SK-N-SH (cell line): ENCODE measurements around the gene DDA1. TPM values are rescaled to one million over a fixed set of nuclear protein-coding genes. Genes with fewer than 3 reads are reported as not detected.

Experiments
- EZH2phosphoT487 ChIP-seq: fragments of 200-600 bp; sonication (generic); IDR thresholded peaks from 2 replicates; pipeline ENCODE4 v1.6.1; 2017; ENCODE audit warnings: low read depth, mixed run types, mild to moderate bottlenecking, antibody characterized with exemption, moderate library complexity, borderline replicate concordance
- JUND ChIP-seq: IDR thresholded peaks from 2 replicates; pipeline ENCODE4 v1.4.0; 2012
- MEF2A ChIP-seq: IDR thresholded peaks from 2 replicates; pipeline ENCODE4 v1.4.0; 2012; ENCODE audit warnings: low read depth, borderline replicate concordance
- MXI1 ChIP-seq: IDR thresholded peaks from 2 replicates; pipeline ENCODE4 v1.6.1; 2012; ENCODE audit warnings: mild to moderate bottlenecking, low read depth, low read length, improper control_type of control experiment
- NFIC ChIP-seq: IDR thresholded peaks from 2 replicates; pipeline ENCODE4 v1.4.0; 2012; ENCODE audit warnings: borderline replicate concordance
- POLR2AphosphoS5 ChIP-seq: IDR thresholded peaks from 2 replicates; pipeline ENCODE4 v1.6.1; 2012; ENCODE audit warnings: low read depth, low read length
- RAD21 ChIP-seq: IDR thresholded peaks from 2 replicates; pipeline ENCODE4 v1.6.1; 2012; ENCODE audit warnings: mild to moderate bottlenecking, low read length
- RCOR1 ChIP-seq: fragments of 150-350 bp; IDR thresholded peaks from 2 replicates; pipeline ENCODE4 v1.6.1; 2017; ENCODE audit warnings: antibody characterized with exemption, low read length
- TCF12 ChIP-seq: IDR thresholded peaks from 2 replicates; pipeline ENCODE4 v1.4.0; 2012
- TEAD4 ChIP-seq: IDR thresholded peaks from 2 replicates; pipeline ENCODE4 v1.4.0; 2012; ENCODE audit warnings: mild to moderate bottlenecking, borderline replicate concordance; ENCODE audit not compliant: insufficient read depth
- polyA plus RNA-seq, 3 experiments: library from polyadenylated mRNA; depleted of rRNA; stranded (reverse); fragments of >200 nt; gene quantifications; 2 replicates each; pipeline ENCODE4 v1.2.3, GENCODE V29; 2012
- TF ChIP-seq, protein P1 (sequence below): IDR thresholded peaks from 2 replicates; pipeline ENCODE4 v1.6.1; 2012; ENCODE audit warnings: mild to moderate bottlenecking, low read depth, low read length, moderate library complexity
- TF ChIP-seq, protein P2 (sequence below): fragments of 150-350 bp; IDR thresholded peaks from 2 replicates; pipeline ENCODE4 v1.6.1; 2016; ENCODE audit warnings: mild to moderate bottlenecking, low read depth, low read length
- TF ChIP-seq, protein P3 (sequence below): IDR thresholded peaks from 2 replicates; pipeline ENCODE4; 2012
- TF ChIP-seq, protein P4 (sequence below): IDR thresholded peaks from 2 replicates; pipeline ENCODE4 v1.4.0; 2012; ENCODE audit warnings: low read depth, borderline replicate concordance
- TF ChIP-seq, protein P5 (sequence below): fragments of 200-600 bp; sonication (generic); IDR thresholded peaks from 2 replicates; pipeline ENCODE4 v1.6.1; 2017; ENCODE audit warnings: antibody characterized with exemption, mild to moderate bottlenecking, moderate library complexity

The DDA1 gene
- polyA plus RNA-seq, 1 of the 3 experiments (the other 2 are of a cell fraction), result 135 TPM

DNA sequence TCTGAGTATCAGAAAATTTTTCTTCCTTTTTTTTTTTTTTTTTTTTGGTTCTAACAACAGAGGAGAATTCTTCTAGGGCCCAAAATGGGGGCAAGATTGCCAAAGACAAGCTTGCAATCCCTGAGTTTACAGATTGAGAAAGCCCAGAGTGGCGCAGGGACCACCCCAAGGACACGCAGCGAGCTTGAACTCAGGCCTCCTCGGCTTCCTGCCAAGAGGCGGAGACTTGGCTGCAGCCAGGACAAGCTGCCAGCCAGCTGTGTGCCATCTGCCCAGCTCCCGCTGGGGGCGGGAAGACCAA lies 4.2 kb upstream of the DDA1 start (continued):
- TF ChIP-seq JUND (no peak; the same call in 1 of the 2 replicates), TCF12 (peak; percentile 97), RAD21 (no peak), MXI1 (no peak), TEAD4 (no peak), POLR2AphosphoS5 (no peak), NFIC (peak; percentile 98), RCOR1 (peak; percentile 85; the same call in 1 of the 2 replicates), MEF2A (no peak), EZH2phosphoT487 (no peak)
- TF ChIP-seq, protein P1, sequence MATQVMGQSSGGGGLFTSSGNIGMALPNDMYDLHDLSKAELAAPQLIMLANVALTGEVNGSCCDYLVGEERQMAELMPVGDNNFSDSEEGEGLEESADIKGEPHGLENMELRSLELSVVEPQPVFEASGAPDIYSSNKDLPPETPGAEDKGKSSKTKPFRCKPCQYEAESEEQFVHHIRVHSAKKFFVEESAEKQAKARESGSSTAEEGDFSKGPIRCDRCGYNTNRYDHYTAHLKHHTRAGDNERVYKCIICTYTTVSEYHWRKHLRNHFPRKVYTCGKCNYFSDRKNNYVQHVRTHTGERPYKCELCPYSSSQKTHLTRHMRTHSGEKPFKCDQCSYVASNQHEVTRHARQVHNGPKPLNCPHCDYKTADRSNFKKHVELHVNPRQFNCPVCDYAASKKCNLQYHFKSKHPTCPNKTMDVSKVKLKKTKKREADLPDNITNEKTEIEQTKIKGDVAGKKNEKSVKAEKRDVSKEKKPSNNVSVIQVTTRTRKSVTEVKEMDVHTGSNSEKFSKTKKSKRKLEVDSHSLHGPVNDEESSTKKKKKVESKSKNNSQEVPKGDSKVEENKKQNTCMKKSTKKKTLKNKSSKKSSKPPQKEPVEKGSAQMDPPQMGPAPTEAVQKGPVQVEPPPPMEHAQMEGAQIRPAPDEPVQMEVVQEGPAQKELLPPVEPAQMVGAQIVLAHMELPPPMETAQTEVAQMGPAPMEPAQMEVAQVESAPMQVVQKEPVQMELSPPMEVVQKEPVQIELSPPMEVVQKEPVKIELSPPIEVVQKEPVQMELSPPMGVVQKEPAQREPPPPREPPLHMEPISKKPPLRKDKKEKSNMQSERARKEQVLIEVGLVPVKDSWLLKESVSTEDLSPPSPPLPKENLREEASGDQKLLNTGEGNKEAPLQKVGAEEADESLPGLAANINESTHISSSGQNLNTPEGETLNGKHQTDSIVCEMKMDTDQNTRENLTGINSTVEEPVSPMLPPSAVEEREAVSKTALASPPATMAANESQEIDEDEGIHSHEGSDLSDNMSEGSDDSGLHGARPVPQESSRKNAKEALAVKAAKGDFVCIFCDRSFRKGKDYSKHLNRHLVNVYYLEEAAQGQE, result 0 out of 2 replicates have a peak, but pooled peaks have one; percentile 47
- TF ChIP-seq, protein P2, sequence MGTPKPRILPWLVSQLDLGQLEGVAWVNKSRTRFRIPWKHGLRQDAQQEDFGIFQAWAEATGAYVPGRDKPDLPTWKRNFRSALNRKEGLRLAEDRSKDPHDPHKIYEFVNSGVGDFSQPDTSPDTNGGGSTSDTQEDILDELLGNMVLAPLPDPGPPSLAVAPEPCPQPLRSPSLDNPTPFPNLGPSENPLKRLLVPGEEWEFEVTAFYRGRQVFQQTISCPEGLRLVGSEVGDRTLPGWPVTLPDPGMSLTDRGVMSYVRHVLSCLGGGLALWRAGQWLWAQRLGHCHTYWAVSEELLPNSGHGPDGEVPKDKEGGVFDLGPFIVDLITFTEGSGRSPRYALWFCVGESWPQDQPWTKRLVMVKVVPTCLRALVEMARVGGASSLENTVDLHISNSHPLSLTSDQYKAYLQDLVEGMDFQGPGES, result peak; percentile 2; the same call in 1 of the 2 replicates
- TF ChIP-seq, protein P3, sequence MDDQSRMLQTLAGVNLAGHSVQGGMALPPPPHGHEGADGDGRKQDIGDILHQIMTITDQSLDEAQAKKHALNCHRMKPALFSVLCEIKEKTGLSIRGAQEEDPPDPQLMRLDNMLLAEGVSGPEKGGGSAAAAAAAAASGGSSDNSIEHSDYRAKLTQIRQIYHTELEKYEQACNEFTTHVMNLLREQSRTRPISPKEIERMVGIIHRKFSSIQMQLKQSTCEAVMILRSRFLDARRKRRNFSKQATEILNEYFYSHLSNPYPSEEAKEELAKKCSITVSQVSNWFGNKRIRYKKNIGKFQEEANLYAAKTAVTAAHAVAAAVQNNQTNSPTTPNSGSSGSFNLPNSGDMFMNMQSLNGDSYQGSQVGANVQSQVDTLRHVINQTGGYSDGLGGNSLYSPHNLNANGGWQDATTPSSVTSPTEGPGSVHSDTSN, result no peak; the same call in 1 of the 2 replicates
- TF ChIP-seq, protein P4, sequence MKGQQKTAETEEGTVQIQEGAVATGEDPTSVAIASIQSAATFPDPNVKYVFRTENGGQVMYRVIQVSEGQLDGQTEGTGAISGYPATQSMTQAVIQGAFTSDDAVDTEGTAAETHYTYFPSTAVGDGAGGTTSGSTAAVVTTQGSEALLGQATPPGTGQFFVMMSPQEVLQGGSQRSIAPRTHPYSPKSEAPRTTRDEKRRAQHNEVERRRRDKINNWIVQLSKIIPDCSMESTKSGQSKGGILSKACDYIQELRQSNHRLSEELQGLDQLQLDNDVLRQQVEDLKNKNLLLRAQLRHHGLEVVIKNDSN, result no peak
- TF ChIP-seq, protein P5, sequence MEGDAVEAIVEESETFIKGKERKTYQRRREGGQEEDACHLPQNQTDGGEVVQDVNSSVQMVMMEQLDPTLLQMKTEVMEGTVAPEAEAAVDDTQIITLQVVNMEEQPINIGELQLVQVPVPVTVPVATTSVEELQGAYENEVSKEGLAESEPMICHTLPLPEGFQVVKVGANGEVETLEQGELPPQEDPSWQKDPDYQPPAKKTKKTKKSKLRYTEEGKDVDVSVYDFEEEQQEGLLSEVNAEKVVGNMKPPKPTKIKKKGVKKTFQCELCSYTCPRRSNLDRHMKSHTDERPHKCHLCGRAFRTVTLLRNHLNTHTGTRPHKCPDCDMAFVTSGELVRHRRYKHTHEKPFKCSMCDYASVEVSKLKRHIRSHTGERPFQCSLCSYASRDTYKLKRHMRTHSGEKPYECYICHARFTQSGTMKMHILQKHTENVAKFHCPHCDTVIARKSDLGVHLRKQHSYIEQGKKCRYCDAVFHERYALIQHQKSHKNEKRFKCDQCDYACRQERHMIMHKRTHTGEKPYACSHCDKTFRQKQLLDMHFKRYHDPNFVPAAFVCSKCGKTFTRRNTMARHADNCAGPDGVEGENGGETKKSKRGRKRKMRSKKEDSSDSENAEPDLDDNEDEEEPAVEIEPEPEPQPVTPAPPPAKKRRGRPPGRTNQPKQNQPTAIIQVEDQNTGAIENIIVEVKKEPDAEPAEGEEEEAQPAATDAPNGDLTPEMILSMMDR, result no peak
